ENCODE measurements around the gene ATG16L1.

ATG16L1 gene

DNA sequence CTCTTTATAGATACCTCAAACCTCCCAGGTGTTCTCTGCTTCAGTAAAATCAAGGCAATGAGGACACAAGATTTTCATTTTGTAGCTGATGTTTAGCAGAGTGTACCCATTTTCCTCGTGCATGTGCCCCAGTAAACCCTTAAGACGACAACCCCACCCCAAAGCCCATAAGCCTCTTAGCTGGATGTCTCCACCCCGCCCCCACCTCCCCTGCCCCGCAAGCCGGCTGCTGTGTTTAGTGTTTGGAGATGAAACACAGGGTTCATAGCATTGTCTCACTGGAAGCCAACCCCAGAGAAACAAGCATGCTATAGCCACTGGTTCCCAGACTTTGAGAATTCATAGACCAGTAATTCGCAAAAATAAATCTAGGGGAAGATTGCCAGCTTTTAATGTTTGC lies 50.3 kb downstream of the ATG16L1 start:
- H3K4me2 ChIP-seq (ENCODE audit: low read depth, low read length): no peak overlapping the region
- H3K9ac ChIP-seq (ENCODE audit: low read length): no peak overlapping the region
- no peaks in the 10 kb centered on the region for H3K9me2 ChIP-seq (replicated peaks; ENCODE audit: insufficient read depth, low read length)
- H3K79me2 ChIP-seq (ENCODE audit: low read length): no peaks in the 10 kb centered on the region
- H3K4me3 ChIP-seq (ENCODE audit: low read length): no peak overlapping the region
- TF ChIP-seq, protein P1, sequence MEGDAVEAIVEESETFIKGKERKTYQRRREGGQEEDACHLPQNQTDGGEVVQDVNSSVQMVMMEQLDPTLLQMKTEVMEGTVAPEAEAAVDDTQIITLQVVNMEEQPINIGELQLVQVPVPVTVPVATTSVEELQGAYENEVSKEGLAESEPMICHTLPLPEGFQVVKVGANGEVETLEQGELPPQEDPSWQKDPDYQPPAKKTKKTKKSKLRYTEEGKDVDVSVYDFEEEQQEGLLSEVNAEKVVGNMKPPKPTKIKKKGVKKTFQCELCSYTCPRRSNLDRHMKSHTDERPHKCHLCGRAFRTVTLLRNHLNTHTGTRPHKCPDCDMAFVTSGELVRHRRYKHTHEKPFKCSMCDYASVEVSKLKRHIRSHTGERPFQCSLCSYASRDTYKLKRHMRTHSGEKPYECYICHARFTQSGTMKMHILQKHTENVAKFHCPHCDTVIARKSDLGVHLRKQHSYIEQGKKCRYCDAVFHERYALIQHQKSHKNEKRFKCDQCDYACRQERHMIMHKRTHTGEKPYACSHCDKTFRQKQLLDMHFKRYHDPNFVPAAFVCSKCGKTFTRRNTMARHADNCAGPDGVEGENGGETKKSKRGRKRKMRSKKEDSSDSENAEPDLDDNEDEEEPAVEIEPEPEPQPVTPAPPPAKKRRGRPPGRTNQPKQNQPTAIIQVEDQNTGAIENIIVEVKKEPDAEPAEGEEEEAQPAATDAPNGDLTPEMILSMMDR (IDR thresholded peaks at IDR 0.05; ENCODE audit: low read length): no peak
- TF ChIP-seq EZH2 (optimal IDR thresholded peaks at IDR 0.05; ENCODE audit: low read depth, low read length): no peak
- TF ChIP-seq EZH2phosphoT487 (IDR thresholded peaks at IDR 0.05; ENCODE audit: low read length): no peak
- DNase-seq: no peak
- no peaks in the 10 kb centered on the region for H3K36me3 ChIP-seq (replicated peaks; ENCODE audit: insufficient read depth, low read length)
- no peak overlapping the region for H3K27ac ChIP-seq (ENCODE audit: low read length)
- H3K4me1 ChIP-seq (ENCODE audit: low read length): no peaks in the 10 kb centered on the region
- no peaks in the 10 kb centered on the region for H4K20me1 ChIP-seq (ENCODE audit: insufficient read depth, low read length)
- no peaks in the 10 kb centered on the region for H3K27me3 ChIP-seq (replicated peaks; ENCODE audit: insufficient read depth, low read length)
- no peak overlapping the region for H2AFZ ChIP-seq (ENCODE audit: low read length)
- no peaks in the 10 kb centered on the region for H3F3A ChIP-seq (ENCODE audit: insufficient read depth, low read length)
- H3K9me3 ChIP-seq (replicated peaks; ENCODE audit: insufficient read depth, low read length): no peaks in the 10 kb centered on the region

DNA sequence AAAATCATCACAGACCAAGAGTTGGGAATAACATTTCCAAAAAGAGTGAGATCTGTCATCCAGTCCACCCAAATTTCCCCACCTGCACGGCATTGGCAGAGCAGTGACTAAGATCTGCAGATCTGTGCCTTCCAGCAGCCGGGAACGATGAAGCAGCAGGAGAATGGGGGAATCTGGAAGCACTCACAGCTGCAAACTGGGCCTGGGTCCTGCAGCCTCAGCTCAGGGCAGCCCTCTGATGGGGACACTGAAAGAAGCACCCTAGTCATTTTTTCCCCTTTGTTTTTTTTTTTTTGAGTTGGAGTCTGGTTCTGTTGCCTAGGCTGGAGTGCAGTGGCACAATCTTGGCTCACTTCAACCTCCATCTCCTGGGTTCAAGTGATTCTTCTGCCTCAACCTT lies 51.8 kb downstream of the ATG16L1 start:
- no peaks in the 10 kb centered on the region for H3K79me2 ChIP-seq (ENCODE audit: low read length)
- no peaks in the 10 kb centered on the region for H3K27me3 ChIP-seq (replicated peaks; ENCODE audit: insufficient read depth, low read length)
- no peaks in the 10 kb centered on the region for H3F3A ChIP-seq (ENCODE audit: insufficient read depth, low read length)
- no peak overlapping the region for H3K4me3 ChIP-seq (ENCODE audit: low read length)
- H3K4me2 ChIP-seq (ENCODE audit: low read depth, low read length): no peak overlapping the region
- TF ChIP-seq, protein P1 (IDR thresholded peaks at IDR 0.05; ENCODE audit: low read length): no peak
- no peak for TF ChIP-seq EZH2phosphoT487 (IDR thresholded peaks at IDR 0.05; ENCODE audit: low read length)
- TF ChIP-seq EZH2 (optimal IDR thresholded peaks at IDR 0.05; ENCODE audit: low read depth, low read length): no peak
- no peak overlapping the region for H3K27ac ChIP-seq (ENCODE audit: low read length)
- no peaks in the 10 kb centered on the region for H4K20me1 ChIP-seq (ENCODE audit: insufficient read depth, low read length)
- no peak for DNase-seq
- H3K36me3 ChIP-seq (replicated peaks; ENCODE audit: insufficient read depth, low read length): no peaks in the 10 kb centered on the region
- H3K9me2 ChIP-seq (replicated peaks; ENCODE audit: insufficient read depth, low read length): no peaks in the 10 kb centered on the region
- H3K4me1 ChIP-seq (ENCODE audit: low read length): no peaks in the 10 kb centered on the region
- H2AFZ ChIP-seq (ENCODE audit: low read length): no peak overlapping the region
- no peaks in the 10 kb centered on the region for H3K9me3 ChIP-seq (replicated peaks; ENCODE audit: insufficient read depth, low read length)
- H3K9ac ChIP-seq (ENCODE audit: low read length): no peak overlapping the region

DNA sequence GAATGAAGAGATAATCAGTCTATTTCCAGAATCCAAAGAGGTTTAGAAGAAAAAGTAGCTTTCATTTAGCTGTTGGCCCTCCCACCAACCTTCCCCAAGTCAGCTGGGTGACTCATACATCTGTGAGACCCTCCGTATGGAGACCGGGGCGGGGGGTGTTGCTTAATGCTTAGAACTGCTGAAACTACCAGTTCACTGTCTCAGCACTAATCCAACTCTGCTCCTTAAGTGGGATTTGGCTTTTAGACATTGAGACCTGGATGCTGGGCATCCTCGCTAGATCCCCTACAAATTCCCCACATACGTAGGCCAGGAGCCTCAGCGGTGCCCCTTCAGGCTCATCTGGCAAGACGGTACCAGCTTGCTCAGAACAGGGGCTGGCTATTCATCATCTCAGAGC lies 56.1 kb downstream of the ATG16L1 start, which contains the start of gene SAG:
Gene SAG (plus strand): TSS at position 252 of the 400 bp plus-strand sequence. CDS start 1,374 bp downstream, outside the sequence.
- H3K9ac ChIP-seq (ENCODE audit: low read length): no peak within 1 kb of the TSS
- TF ChIP-seq EZH2 (optimal IDR thresholded peaks at IDR 0.05; ENCODE audit: low read depth, low read length) (no peak), EZH2phosphoT487 (IDR thresholded peaks at IDR 0.05; ENCODE audit: low read length) (no peak)
- TF ChIP-seq, protein P1 (IDR thresholded peaks at IDR 0.05; ENCODE audit: low read length): no peak
- DNase-seq: no peak
- no peaks in the 10 kb centered on the region for H3F3A ChIP-seq (ENCODE audit: insufficient read depth, low read length)
- no peaks in the 10 kb centered on the region for H3K27me3 ChIP-seq (replicated peaks; ENCODE audit: insufficient read depth, low read length)
- no peak within 1 kb of the TSS for H3K4me2 ChIP-seq (ENCODE audit: low read depth, low read length)
- H3K9me3 ChIP-seq (replicated peaks; ENCODE audit: insufficient read depth, low read length): no peaks in the 10 kb centered on the region
- no peaks in the 10 kb centered on the region for H3K36me3 ChIP-seq (replicated peaks; ENCODE audit: insufficient read depth, low read length)
- H3K79me2 ChIP-seq (ENCODE audit: low read length): no peaks in the 10 kb centered on the region
- no peak within 1 kb of the TSS for H3K4me3 ChIP-seq (ENCODE audit: low read length)
- no peaks in the 10 kb centered on the region for H3K4me1 ChIP-seq (ENCODE audit: low read length)
- H2AFZ ChIP-seq (ENCODE audit: low read length): no peak within 1 kb of the TSS
- no peak within 1 kb of the TSS for H3K27ac ChIP-seq (ENCODE audit: low read length)
- H3K9me2 ChIP-seq (replicated peaks; ENCODE audit: insufficient read depth, low read length): no peaks in the 10 kb centered on the region
- no peaks in the 10 kb centered on the region for H4K20me1 ChIP-seq (ENCODE audit: insufficient read depth, low read length)

Measured in MM.1S (cell line).